ENCODE data around the gene CPN1. TPM values are rescaled to one million over a fixed set of nuclear protein-coding genes. Genes with fewer than 3 reads are reported as not detected.

Gene CPN1
- total RNA-seq, 1 donor from 2014 or later, result not detected

DNA sequence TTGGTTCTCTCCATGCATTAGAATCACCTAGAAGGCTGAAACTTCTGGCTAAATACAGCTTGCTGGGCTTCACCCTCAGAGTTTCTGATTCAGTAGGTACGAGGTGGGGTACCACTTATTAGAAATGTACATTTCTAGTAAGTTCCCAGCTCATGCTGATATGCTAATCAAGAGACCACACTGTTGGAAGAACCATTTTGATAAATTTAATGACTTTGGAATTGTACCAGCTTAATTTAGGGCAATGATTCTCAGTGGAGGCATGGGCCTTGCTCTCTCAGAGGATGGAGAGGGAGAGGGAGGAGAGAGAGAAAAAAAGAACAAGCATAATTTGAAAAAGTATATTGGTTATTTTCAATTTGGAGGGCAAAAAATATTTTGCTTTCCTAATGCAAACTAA is 20.3 kb downstream of the CPN1 start:
- FAIRE-seq (no peak), DNase-seq (ENCODE audit: low read depth) (no peak)
- no peaks in the 10 kb centered on the region for H3K4me1 ChIP-seq (ENCODE audit: insufficient read depth, low read length)
- H3K4me3 Mint-ChIP-seq (ENCODE audit: unreplicated experiment), result no peak overlapping the region
- no peaks in the 10 kb centered on the region for H3K9me3 ChIP-seq (ENCODE audit: insufficient read depth, low read depth, low read length)
- no peaks in the 10 kb centered on the region for H3K36me3 ChIP-seq (ENCODE audit: insufficient read depth, low read length)
- H2AFZ ChIP-seq (ENCODE audit: low read depth, low read length), result no peak overlapping the region
- H3K4me1 Mint-ChIP-seq (ENCODE audit: low read depth, unreplicated experiment), result peaks cover 1% of the 10 kb centered on the region
- H3K9me3 Mint-ChIP-seq (ENCODE audit: unreplicated experiment), result no peaks in the 10 kb centered on the region
- H3K27ac ChIP-seq (ENCODE audit: low read depth, low read length), result no peak overlapping the region
- H3K79me2 ChIP-seq (ENCODE audit: insufficient read depth, low read length), result no peaks in the 10 kb centered on the region
- H3K36me3 Mint-ChIP-seq (ENCODE audit: low read depth, unreplicated experiment), result no peaks in the 10 kb centered on the region
- H3K27ac Mint-ChIP-seq (ENCODE audit: unreplicated experiment), result no peak overlapping the region
- no peak overlapping the region for H3K9ac ChIP-seq (ENCODE audit: low read length)
- H4K20me1 ChIP-seq (ENCODE audit: insufficient read depth, low read length), result no peaks in the 10 kb centered on the region
- TF ChIP-seq CTCF (IDR thresholded peaks at IDR 0.05; ENCODE audit: insufficient read depth, low read depth, low read length) (no peak), EZH2 (IDR thresholded peaks at IDR 0.05; ENCODE audit: insufficient read depth, low read length) (no peak)
- no peaks in the 10 kb centered on the region for H3K27me3 Mint-ChIP-seq (ENCODE audit: low read depth, unreplicated experiment)
- H3K27me3 ChIP-seq (ENCODE audit: insufficient read depth, low read length), result no peaks in the 10 kb centered on the region
- H3K4me3 ChIP-seq (ENCODE audit: insufficient read depth, low read depth, low read length), result no peak overlapping the region
- H3K4me2 ChIP-seq (ENCODE audit: low read length), result no peak overlapping the region

DNA sequence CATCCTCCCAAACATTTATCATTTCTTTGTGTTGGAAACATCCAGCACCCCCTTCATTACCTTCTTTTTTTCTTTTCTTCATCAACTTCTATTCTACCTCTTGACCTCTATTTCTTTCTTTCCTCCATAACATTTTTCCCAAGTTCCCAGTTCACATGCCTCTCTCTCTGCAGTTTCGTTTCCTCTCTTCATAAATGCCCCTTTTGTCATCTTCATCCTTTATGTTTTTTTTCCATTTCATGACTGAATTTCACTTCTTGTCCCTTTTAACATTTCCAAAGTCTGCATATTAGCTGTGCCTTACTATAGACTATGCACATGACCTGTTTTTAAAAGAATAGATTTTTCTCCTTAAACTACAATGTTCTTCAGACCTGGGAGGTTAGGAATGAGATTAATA is 23.7 kb downstream of the CPN1 start:
- no peak overlapping the region for H3K4me2 ChIP-seq (ENCODE audit: low read length)
- no peak overlapping the region for H3K27ac ChIP-seq (ENCODE audit: low read depth, low read length)
- no peaks in the 10 kb centered on the region for H3K36me3 ChIP-seq (ENCODE audit: insufficient read depth, low read length)
- no peaks in the 10 kb centered on the region for H3K36me3 Mint-ChIP-seq (ENCODE audit: low read depth, unreplicated experiment)
- H3K9ac ChIP-seq (ENCODE audit: low read length), result no peak overlapping the region
- H3K9me3 Mint-ChIP-seq (ENCODE audit: unreplicated experiment), result peaks cover 6% of the 10 kb centered on the region
- no peaks in the 10 kb centered on the region for H3K79me2 ChIP-seq (ENCODE audit: insufficient read depth, low read length)
- peaks cover 15% of the 10 kb centered on the region for H3K27me3 ChIP-seq (ENCODE audit: insufficient read depth, low read length)
- no peaks in the 10 kb centered on the region for H3K9me3 ChIP-seq (ENCODE audit: insufficient read depth, low read depth, low read length)
- H3K4me3 Mint-ChIP-seq (ENCODE audit: unreplicated experiment), result no peak overlapping the region
- TF ChIP-seq EZH2 (IDR thresholded peaks at IDR 0.05; ENCODE audit: insufficient read depth, low read length), result no peak
- TF ChIP-seq CTCF (IDR thresholded peaks at IDR 0.05; ENCODE audit: insufficient read depth, low read depth, low read length), result no peak
- H3K27me3 Mint-ChIP-seq (ENCODE audit: low read depth, unreplicated experiment), result peaks cover 6% of the 10 kb centered on the region
- no peaks in the 10 kb centered on the region for H4K20me1 ChIP-seq (ENCODE audit: insufficient read depth, low read length)
- FAIRE-seq, result no peak
- no peaks in the 10 kb centered on the region for H3K4me1 ChIP-seq (ENCODE audit: insufficient read depth, low read length)
- peaks cover 1% of the 10 kb centered on the region for H3K4me1 Mint-ChIP-seq (ENCODE audit: low read depth, unreplicated experiment)
- no peak overlapping the region for H3K27ac Mint-ChIP-seq (ENCODE audit: unreplicated experiment)
- H2AFZ ChIP-seq (ENCODE audit: low read depth, low read length), result no peak overlapping the region
- DNase-seq (ENCODE audit: low read depth), result no peak
- no peak overlapping the region for H3K4me3 ChIP-seq (ENCODE audit: insufficient read depth, low read depth, low read length)

DNA sequence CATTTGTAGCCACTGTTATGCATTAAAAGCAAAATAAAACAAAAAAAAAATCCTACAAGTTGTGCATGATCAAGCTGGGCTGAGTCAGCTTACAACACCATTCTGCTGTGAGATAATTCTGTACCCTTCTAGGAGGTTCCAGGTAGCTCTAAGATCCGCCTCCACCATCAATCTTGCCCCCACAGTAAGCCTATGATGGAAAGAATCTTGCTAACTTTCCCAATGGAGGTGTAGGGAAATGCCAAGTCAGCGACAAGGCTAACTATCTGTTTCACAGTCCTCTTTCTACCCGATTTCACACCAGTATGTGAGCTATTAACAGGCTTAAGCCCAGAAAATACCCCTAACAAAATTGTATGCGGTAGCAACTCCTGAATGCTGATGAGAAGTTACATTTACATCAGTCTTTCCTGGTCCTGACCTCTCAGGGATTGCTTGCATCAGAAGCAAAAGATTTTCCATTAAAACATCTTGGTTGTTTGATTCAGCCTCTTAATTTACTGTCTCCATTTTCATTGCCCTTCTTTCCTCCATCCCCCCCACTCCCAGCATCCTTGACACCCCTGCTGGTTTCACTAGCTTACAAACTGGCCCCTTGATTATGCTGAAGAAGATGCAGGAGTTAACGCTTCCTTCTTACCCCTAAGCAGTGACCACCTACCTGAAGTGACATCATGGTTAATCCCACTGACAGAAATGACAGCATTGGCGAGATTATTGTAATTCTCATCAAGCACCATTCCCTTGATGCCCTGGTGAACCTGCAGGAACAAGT is 27.8 kb downstream of the CPN1 start:
- Histone ChIP-seq H3K9ac (ENCODE audit: low read length) (no peak overlapping the region), H3K79me2 (ENCODE audit: insufficient read depth, low read length) (no peaks in the 10 kb centered on the region), H3K36me3 (ENCODE audit: insufficient read depth, low read length) (no peaks in the 10 kb centered on the region), H3K27ac (ENCODE audit: low read depth, low read length) (no peak overlapping the region), H2AFZ (ENCODE audit: low read depth, low read length) (no peak overlapping the region), H4K20me1 (ENCODE audit: insufficient read depth, low read length) (no peaks in the 10 kb centered on the region), H3K4me3 (ENCODE audit: insufficient read depth, low read depth, low read length) (no peak overlapping the region), H3K9me3 (ENCODE audit: insufficient read depth, low read depth, low read length) (no peaks in the 10 kb centered on the region), H3K27me3 (ENCODE audit: insufficient read depth, low read length) (peaks cover 17% of the 10 kb centered on the region), H3K4me2 (ENCODE audit: low read length) (no peak overlapping the region), H3K4me1 (ENCODE audit: insufficient read depth, low read length) (no peaks in the 10 kb centered on the region)
- FAIRE-seq (no peak), DNase-seq (ENCODE audit: low read depth) (no peak)
- TF ChIP-seq CTCF (IDR thresholded peaks at IDR 0.05; ENCODE audit: insufficient read depth, low read depth, low read length) (no peak), EZH2 (IDR thresholded peaks at IDR 0.05; ENCODE audit: insufficient read depth, low read length) (no peak)
- Mint-ChIP-seq H3K27ac (ENCODE audit: unreplicated experiment) (no peak overlapping the region), H3K27me3 (ENCODE audit: low read depth, unreplicated experiment) (peaks cover 7% of the 10 kb centered on the region), H3K4me3 (ENCODE audit: unreplicated experiment) (no peak overlapping the region), H3K36me3 (ENCODE audit: low read depth, unreplicated experiment) (no peaks in the 10 kb centered on the region), H3K9me3 (ENCODE audit: unreplicated experiment) (peaks cover 6% of the 10 kb centered on the region), H3K4me1 (ENCODE audit: low read depth, unreplicated experiment) (no peaks in the 10 kb centered on the region)
